Right atrium auricular region (tissue), 2 donors: ENCODE measurements around the gene IFITM2. TPM values are rescaled to one million over a fixed set of nuclear protein-coding genes. Genes with fewer than 3 reads are reported as not detected.
"Not testable (repeated sequence)": the region's sequence is repeated elsewhere in the genome, so short reads cannot be mapped to it uniquely, and the experiment has no call there.

Experiments used
- DNase-seq: peaks from one replicate; pipeline ENCODE4 v3.0.0-alpha.2; 2019; ENCODE audit warnings: low spot score
- H3K27ac ChIP-seq, 2 donors: fragments of 200-600 bp; sonication (generic); 1 replicate in 1 of 2; 2 replicates in 1 of 2; pipeline ENCODE4 v1.5.1; 2016 to 2019
- H3K27me3 ChIP-seq, 2 donors: fragments of 200-600 bp; sonication (generic); one replicate each; pipeline versions ENCODE4 v1.5.1 to v1.6.0; 2017 to 2019
- H3K36me3 ChIP-seq: fragments of 200-600 bp; sonication (generic); one replicate; pipeline ENCODE4 v1.5.1; 2016
- H3K4me1 ChIP-seq, 2 donors: fragments of 200-600 bp; sonication (generic); one replicate each; pipeline versions ENCODE4 v1.5.1 to v1.6.0; 2017 to 2019
- H3K4me3 ChIP-seq, 2 donors: fragments of 200-600 bp; sonication (generic); 1 replicate in 1 of 2; 2 replicates in 1 of 2; pipeline ENCODE4 v1.5.1; 2017 to 2019; ENCODE audit warnings: mild to moderate bottlenecking in 1 of 2, moderate library complexity in 1 of 2
- H3K9me3 ChIP-seq, 2 donors: fragments of 200-600 bp; sonication (generic); one replicate each; pipeline ENCODE4 v1.5.1; 2019
- total RNA-seq, 2 donors: library from RNA; depleted of rRNA; stranded (reverse); fragments of >200 nt; gene quantifications; one replicate each; pipeline ENCODE4 v1.1.0, GENCODE V29; 2016
- TF ChIP-seq, protein P1 (sequence below), 2 donors: fragments of 200-600 bp; sonication (generic); IDR thresholded peaks; one replicate each; pipeline ENCODE4 v1.5.1; 2019; ENCODE audit warnings: antibody characterized with exemption in 2 of 2

The IFITM2 gene
- total RNA-seq, result 100 to 1,000 TPM; 120 to 296 TPM

DNA sequence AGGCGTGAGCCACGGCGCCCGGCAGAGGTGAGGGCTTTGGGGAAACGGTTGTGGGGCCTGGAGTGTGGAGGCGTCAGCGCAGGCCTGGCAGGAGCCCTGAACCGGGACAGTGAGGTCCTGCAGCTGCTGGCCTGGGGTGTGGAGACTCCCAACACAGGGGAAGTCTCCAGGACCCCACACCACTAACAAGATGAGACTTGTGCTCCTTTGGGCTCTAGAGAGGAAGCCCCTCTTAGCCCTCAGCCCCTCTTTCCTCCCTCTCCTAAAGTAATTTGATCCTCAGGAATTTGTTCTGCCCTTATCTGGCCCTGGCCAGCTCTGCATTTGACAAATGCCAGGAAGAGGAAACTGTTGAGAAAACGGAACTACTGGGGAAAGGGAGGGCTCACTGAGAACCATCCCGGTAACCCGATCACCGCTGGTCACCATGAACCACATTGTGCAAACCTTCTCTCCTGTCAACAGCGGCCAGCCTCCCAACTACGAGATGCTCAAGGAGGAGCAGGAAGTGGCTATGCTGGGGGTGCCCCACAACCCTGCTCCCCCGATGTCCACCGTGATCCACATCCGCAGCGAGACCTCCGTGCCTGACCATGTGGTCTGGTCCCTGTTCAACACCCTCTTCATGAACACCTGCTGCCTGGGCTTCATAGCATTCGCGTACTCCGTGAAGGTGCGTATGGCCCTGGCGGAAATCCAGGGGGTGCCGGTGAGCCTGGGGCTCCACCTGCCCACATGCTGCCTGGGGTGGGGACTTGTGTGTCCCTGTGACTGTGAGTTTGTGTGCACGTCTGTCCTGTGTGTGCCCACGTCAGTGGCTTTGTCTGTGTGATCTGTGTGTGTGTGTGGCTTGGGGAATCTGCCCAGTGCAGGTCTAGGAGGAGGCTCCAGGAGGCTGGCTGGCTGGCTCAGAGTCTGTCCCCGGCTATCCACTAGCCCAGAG, at the start of gene IFITM2:
IFITM2 (plus strand) TSS at position 51 of the 943 bp plus-strand sequence; CDS start at position 428, 377 bp downstream.
- DNase-seq, result peak; percentile 92
- Histone ChIP-seq H3K4me1 (peaks cover 0 to 20% of the 10 kb centered on the region in 2 donors), H3K27ac (peak within 1 kb of the TSS; percentile 83 to 87), H3K4me3 (peak within 1 kb of the TSS; percentile 50 to 57)
- not testable (repeated sequence) for H3K9me3 ChIP-seq, H3K36me3 ChIP-seq, H3K27me3 ChIP-seq

DNA sequence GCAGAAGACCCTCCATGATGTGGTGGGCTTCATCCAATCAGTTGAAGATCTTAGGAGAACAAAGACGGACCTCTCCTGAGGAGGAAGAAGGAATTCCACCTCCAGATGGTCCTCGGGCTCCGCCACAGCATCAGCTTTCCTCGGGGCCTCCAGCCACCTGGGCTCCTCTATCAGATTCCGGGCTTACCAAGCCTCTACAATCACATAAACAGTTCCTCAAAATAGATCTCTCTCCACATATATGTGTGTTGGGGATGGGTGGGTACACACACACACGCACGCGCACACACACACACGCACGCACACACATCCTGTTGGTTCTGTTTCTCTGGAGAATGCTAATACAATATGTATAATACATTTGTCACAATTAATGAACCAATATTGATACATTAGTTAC, 48.2 kb upstream of the IFITM2 start:
- H3K27ac ChIP-seq, result no peak overlapping the region
- no peaks in the 10 kb centered on the region for H3K27me3 ChIP-seq
- TF ChIP-seq, protein P1, sequence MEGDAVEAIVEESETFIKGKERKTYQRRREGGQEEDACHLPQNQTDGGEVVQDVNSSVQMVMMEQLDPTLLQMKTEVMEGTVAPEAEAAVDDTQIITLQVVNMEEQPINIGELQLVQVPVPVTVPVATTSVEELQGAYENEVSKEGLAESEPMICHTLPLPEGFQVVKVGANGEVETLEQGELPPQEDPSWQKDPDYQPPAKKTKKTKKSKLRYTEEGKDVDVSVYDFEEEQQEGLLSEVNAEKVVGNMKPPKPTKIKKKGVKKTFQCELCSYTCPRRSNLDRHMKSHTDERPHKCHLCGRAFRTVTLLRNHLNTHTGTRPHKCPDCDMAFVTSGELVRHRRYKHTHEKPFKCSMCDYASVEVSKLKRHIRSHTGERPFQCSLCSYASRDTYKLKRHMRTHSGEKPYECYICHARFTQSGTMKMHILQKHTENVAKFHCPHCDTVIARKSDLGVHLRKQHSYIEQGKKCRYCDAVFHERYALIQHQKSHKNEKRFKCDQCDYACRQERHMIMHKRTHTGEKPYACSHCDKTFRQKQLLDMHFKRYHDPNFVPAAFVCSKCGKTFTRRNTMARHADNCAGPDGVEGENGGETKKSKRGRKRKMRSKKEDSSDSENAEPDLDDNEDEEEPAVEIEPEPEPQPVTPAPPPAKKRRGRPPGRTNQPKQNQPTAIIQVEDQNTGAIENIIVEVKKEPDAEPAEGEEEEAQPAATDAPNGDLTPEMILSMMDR (IDR thresholded peaks at IDR 0.05), result no peak
- no peaks in the 10 kb centered on the region for H3K36me3 ChIP-seq
- no peak for DNase-seq
- H3K9me3 ChIP-seq, result no peaks in the 10 kb centered on the region
- H3K4me1 ChIP-seq, result no peaks in the 10 kb centered on the region
- no peak overlapping the region for H3K4me3 ChIP-seq

DNA sequence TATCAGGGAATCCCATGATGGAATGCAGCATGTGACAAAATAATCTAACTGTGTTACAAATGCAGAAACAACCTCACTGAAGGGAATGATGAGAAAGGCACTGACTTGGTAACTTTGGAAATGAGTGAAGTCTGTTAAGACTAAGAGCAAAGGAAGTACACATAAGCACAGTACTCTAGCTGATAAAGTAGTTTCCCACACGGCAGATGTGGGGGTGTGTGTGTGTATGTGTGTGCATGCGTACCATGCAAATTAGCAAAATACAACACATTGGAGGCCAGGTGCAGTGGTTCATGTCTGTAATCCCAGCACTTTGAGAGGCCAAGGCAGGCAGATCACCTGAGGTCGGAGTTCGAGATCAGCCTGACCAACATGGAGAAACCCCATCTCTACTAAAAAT, 46.0 kb upstream of the IFITM2 start:
- DNase-seq, result no peak
- TF ChIP-seq, protein P1 (IDR thresholded peaks at IDR 0.05), result no peak
- H3K36me3 ChIP-seq, result no peaks in the 10 kb centered on the region
- H3K27me3 ChIP-seq, result no peaks in the 10 kb centered on the region
- H3K9me3 ChIP-seq, result peaks cover 0 to 13% of the 10 kb centered on the region in 2 donors
- H3K4me1 ChIP-seq, result no peaks in the 10 kb centered on the region
- H3K4me3 ChIP-seq, result no peak overlapping the region
- H3K27ac ChIP-seq, result no peak overlapping the region

DNA sequence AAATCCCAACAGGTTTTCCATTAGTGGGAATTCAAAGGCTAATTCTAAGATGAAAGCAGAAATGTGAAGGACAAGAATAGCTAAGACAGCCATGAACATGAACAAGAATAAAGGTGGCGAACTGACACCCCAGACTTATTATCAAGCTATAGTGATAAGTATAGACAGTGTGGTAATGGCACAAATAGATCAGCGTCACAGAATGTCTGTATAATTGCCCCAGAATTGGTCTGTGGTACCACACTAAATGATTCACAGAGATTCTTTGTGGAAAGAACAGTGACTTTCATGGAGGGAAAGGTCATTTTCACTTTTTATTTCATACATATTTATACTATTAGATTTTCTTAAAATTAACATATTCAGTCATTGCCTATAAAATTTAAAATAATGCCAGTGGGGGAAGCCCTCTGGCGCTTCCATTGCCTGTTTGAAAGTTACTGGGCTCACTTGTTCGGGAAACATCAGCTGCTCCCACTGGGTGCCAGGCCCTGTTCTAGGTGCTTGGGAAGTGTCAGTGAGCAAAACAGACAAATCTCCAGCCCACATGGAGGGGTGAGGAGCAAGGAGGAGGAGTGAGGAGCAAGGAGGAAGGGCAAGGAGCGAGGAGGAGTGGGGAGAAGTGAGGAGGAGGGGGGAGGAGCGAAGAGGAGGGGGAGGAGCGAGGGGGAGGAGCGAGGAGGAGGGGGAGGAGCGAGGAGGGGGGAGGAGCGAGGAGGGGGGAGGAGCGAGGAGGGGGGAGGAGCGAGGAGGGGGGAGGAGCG, 40.8 kb upstream of the IFITM2 start:
- no peak overlapping the region for H3K4me3 ChIP-seq
- H3K27ac ChIP-seq, result no peak overlapping the region
- no peaks in the 10 kb centered on the region for H3K4me1 ChIP-seq
- peaks cover 0 to 13% of the 10 kb centered on the region in 2 donors for H3K9me3 ChIP-seq
- no peak for DNase-seq
- no peaks in the 10 kb centered on the region for H3K36me3 ChIP-seq
- no peaks in the 10 kb centered on the region for H3K27me3 ChIP-seq
- TF ChIP-seq, protein P1 (IDR thresholded peaks at IDR 0.05), result no peak

DNA sequence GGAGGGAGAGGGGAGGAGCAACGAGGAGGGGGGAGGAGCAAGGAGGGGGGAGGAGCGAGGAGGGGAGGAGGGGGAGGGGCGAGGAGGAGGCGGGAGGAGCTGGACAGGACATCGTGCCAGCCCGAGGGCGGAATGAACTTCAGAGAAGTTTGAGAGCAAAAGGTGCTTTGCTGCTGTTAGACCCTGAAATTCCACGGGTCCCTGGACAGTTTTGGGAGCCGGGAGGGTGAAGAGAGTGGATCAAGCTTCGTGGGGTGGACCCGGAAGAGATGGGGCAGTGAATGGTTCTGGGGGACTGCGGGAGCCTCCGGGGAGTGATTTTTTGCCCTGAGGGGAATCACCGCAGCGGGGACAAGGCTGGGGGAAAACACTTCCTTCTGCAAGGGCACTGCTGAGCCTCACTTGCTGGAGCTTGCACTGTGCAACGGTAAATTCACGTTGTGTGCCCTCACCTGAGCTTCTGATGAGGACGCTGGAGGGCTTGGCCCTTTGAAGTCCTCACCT, 40.1 kb upstream of the IFITM2 start:
- no peak for DNase-seq
- Histone ChIP-seq H3K4me3 (peak overlapping the region in 1 of 2 donors; percentile 31), H3K9me3 (peaks cover 0 to 13% of the 10 kb centered on the region in 2 donors), H3K4me1 (no peaks in the 10 kb centered on the region), H3K27me3 (no peaks in the 10 kb centered on the region), H3K36me3 (no peaks in the 10 kb centered on the region), H3K27ac (peak overlapping the region; percentile 48 to 53)
- TF ChIP-seq, protein P1 (IDR thresholded peaks at IDR 0.05), result no peak

DNA sequence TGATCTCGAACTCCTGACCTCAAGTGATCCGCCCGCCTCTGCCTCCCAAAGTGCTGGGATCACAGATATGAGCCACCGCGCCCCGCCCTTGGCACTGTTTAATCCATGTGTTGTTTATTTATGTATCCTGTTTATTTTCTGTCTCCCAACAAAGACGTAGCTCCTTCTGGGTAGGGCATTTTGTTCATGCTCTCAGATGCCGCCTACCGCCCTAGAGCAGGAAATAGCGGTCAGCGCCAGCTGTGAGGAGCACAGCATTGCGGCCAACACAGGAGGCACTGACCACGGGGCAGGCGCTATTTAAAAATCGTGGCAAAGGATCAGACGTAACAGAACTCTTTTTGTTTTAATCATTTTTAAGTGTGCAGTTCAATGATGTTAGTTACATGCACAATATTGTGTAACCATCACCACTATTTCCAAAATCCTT, 38.9 kb upstream of the IFITM2 start:
- peak; percentile 71 for DNase-seq
- H3K4me1 ChIP-seq, H3K36me3 ChIP-seq, H3K27me3 ChIP-seq: not testable (repeated sequence)
- Histone ChIP-seq H3K4me3 (peak overlapping the region in 1 of 2 donors; percentile 31), H3K27ac (peak overlapping the region; percentile 48 to 53), H3K9me3 (peaks cover 0 to 13% of the 10 kb centered on the region in 2 donors)
